ENCODE data around the gene UQCC5.

The UQCC5 gene

GRCh38 chr3:52539010-52539653 is 2.7 kb downstream of the UQCC5 start:
- no peak overlapping the region for H3K4me3 ChIP-seq (ENCODE audit: low read depth, low read length)

GRCh38 chr3:52541050-52541449 is 4.6 kb downstream of the UQCC5 start:
- no peak overlapping the region for H3K27ac ChIP-seq
- in situ Hi-C loops (cut with HindIII; ENCODE audit: low pct_ligation_motif_present, low sequenced_read_pairs), result no loop called here
- TF ChIP-seq, protein P1, sequence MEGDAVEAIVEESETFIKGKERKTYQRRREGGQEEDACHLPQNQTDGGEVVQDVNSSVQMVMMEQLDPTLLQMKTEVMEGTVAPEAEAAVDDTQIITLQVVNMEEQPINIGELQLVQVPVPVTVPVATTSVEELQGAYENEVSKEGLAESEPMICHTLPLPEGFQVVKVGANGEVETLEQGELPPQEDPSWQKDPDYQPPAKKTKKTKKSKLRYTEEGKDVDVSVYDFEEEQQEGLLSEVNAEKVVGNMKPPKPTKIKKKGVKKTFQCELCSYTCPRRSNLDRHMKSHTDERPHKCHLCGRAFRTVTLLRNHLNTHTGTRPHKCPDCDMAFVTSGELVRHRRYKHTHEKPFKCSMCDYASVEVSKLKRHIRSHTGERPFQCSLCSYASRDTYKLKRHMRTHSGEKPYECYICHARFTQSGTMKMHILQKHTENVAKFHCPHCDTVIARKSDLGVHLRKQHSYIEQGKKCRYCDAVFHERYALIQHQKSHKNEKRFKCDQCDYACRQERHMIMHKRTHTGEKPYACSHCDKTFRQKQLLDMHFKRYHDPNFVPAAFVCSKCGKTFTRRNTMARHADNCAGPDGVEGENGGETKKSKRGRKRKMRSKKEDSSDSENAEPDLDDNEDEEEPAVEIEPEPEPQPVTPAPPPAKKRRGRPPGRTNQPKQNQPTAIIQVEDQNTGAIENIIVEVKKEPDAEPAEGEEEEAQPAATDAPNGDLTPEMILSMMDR (IDR thresholded peaks at IDR 0.05; ENCODE audit: low read depth, low read length, missing control alignments), result no peak

More at GRCh38 chr3:52539010-52539653, 2.7 kb downstream of the UQCC5 start:
- TF ChIP-seq, protein P1 (IDR thresholded peaks at IDR 0.05; ENCODE audit: low read depth, low read length, missing control alignments), result no peak
- no peak for DNase-seq
- no peaks in the 10 kb centered on the region for H3K27me3 ChIP-seq (replicated peaks)
- H3K27ac ChIP-seq, result no peak overlapping the region
- peaks cover 7% of the 10 kb centered on the region for H3K36me3 ChIP-seq (replicated peaks)
- in situ Hi-C loops (cut with HindIII; ENCODE audit: low pct_ligation_motif_present, low sequenced_read_pairs), result no loop called here

GRCh38 chr3:52544937-52545336 is 8.5 kb downstream of the UQCC5 start:
- TF ChIP-seq, protein P1 (IDR thresholded peaks at IDR 0.05; ENCODE audit: low read depth, low read length, missing control alignments), result no peak
- no peak overlapping the region for H3K4me3 ChIP-seq (ENCODE audit: low read depth, low read length)
- H3K36me3 ChIP-seq (replicated peaks), result peaks cover 20% of the 10 kb centered on the region
- H3K27me3 ChIP-seq (replicated peaks), result no peaks in the 10 kb centered on the region
- DNase-seq, result no peak
- H3K27ac ChIP-seq, result no peak overlapping the region
- in situ Hi-C loops (cut with HindIII; ENCODE audit: low pct_ligation_motif_present, low sequenced_read_pairs), result no loop called here

More at GRCh38 chr3:52541050-52541449, 4.6 kb downstream of the UQCC5 start:
- DNase-seq, result no peak
- Histone ChIP-seq H3K27me3 (replicated peaks) (no peaks in the 10 kb centered on the region), H3K36me3 (replicated peaks) (peaks cover 9% of the 10 kb centered on the region), H3K4me3 (ENCODE audit: low read depth, low read length) (no peak overlapping the region)

GRCh38 chr3:52546111-52546901 is 9.9 kb downstream of the UQCC5 start:
- TF ChIP-seq, protein P1 (IDR thresholded peaks at IDR 0.05; ENCODE audit: low read depth, low read length, missing control alignments), result no peak
- H3K27me3 ChIP-seq (replicated peaks), result no peaks in the 10 kb centered on the region
- no peak overlapping the region for H3K27ac ChIP-seq
- no peak for DNase-seq
- in situ Hi-C loops (cut with HindIII; ENCODE audit: low pct_ligation_motif_present, low sequenced_read_pairs), result no loop called here
- H3K36me3 ChIP-seq (replicated peaks), result peaks cover 19% of the 10 kb centered on the region
- H3K4me3 ChIP-seq (ENCODE audit: low read depth, low read length), result no peak overlapping the region

- in situ Hi-C loops (cut with HindIII; ENCODE audit: low pct_ligation_motif_present, low sequenced_read_pairs), result no loop called here
- DNase-seq, result no peak
- TF ChIP-seq, protein P1 (IDR thresholded peaks at IDR 0.05; ENCODE audit: low read depth, low read length, missing control alignments), result no peak
- Histone ChIP-seq H3K36me3 (replicated peaks) (peaks cover 20% of the 10 kb centered on the region), H3K27me3 (replicated peaks) (no peaks in the 10 kb centered on the region), H3K4me3 (ENCODE audit: low read depth, low read length) (no peak overlapping the region), H3K27ac (no peak overlapping the region)
These were observed 10.7 kb downstream of the UQCC5 start for GRCh38 chr3:52547143-52547542.
